Astrocyte (in vitro differentiated cells and primary cell): ENCODE data around the gene CHST11. TPM values are rescaled to one million over a fixed set of nuclear protein-coding genes. Genes with fewer than 3 reads are reported as not detected.
A peak's percentile ranks its signal among the peaks of the same experiment; 100 is the strongest.

ENCODE experiments used
- DNase-seq: peaks from one replicate; pipeline ENCODE4 v3.0.0-alpha.2; 2010; ENCODE audit warnings: low read depth
- FAIRE-seq: peaks from 2 replicates; lab custom pipeline; 2011; peaks lifted over from hg19 to GRCh38; lab: Jason Lieb, UNC
- H2AFZ ChIP-seq: 2 replicates; pipeline ENCODE4 v1.6.0; 2012; ENCODE audit warnings: low read depth, low read length, inconsistent platforms
- H3K27ac ChIP-seq: 2 replicates; pipeline ENCODE4 v1.5.1; 2011; ENCODE audit warnings: low read depth, low read length, inconsistent platforms
- H3K27me3 ChIP-seq: 2 replicates; pipeline ENCODE4 v1.6.0; 2011; ENCODE audit warnings: low read length, inconsistent platforms; ENCODE audit not compliant: insufficient read depth
- H3K36me3 ChIP-seq: 2 replicates; pipeline ENCODE4 v1.5.1; 2011; ENCODE audit warnings: low read length, inconsistent platforms; ENCODE audit not compliant: insufficient read depth
- H3K4me1 ChIP-seq: 2 replicates; pipeline ENCODE4 v1.5.1; 2011; ENCODE audit warnings: low read length, inconsistent platforms; ENCODE audit not compliant: insufficient read depth
- H3K4me2 ChIP-seq: 2 replicates; pipeline ENCODE4 v1.6.0; 2012; ENCODE audit warnings: low read length, inconsistent platforms
- H3K4me3 ChIP-seq: 2 replicates; pipeline ENCODE4 v1.5.1; 2011; ENCODE audit warnings: low read depth, mild to moderate bottlenecking, low read length, inconsistent platforms; ENCODE audit not compliant: insufficient read depth
- H3K79me2 ChIP-seq: 2 replicates; pipeline ENCODE4 v1.6.0; 2012; ENCODE audit warnings: mild to moderate bottlenecking, low read length, inconsistent platforms; ENCODE audit not compliant: insufficient read depth
- H3K9ac ChIP-seq: 2 replicates; pipeline ENCODE4 v1.6.0; 2012; ENCODE audit warnings: mild to moderate bottlenecking, low read length, inconsistent platforms
- H3K9me3 ChIP-seq: 2 replicates; pipeline ENCODE4 v1.5.1; 2012; ENCODE audit warnings: low read depth, mild to moderate bottlenecking, low read length, inconsistent platforms; ENCODE audit not compliant: insufficient read depth
- H4K20me1 ChIP-seq: 2 replicates; pipeline ENCODE4 v1.6.0; 2012; ENCODE audit warnings: low read length, inconsistent platforms; ENCODE audit not compliant: insufficient read depth
- H3K27ac Mint-ChIP-seq: one replicate; pipeline ENCODE4 v1.8.0; 2021; ENCODE audit warnings: mild to moderate bottlenecking, mixed read lengths; ENCODE audit not compliant: unreplicated experiment
- H3K27me3 Mint-ChIP-seq: one replicate; pipeline ENCODE4 v1.8.0; 2021; ENCODE audit warnings: low read depth, mixed read lengths; ENCODE audit not compliant: unreplicated experiment
- H3K36me3 Mint-ChIP-seq: one replicate; pipeline ENCODE4 v1.8.0; 2021; ENCODE audit warnings: low read depth, mixed read lengths; ENCODE audit not compliant: unreplicated experiment
- H3K4me1 Mint-ChIP-seq: one replicate; pipeline ENCODE4 v1.8.0; 2021; ENCODE audit warnings: low read depth, mixed read lengths; ENCODE audit not compliant: unreplicated experiment
- H3K4me3 Mint-ChIP-seq: one replicate; pipeline ENCODE4 v1.8.0; 2021; ENCODE audit warnings: mild to moderate bottlenecking, moderate library complexity, mixed read lengths; ENCODE audit not compliant: unreplicated experiment
- H3K9me3 Mint-ChIP-seq: one replicate; pipeline ENCODE4 v1.8.0; 2021; ENCODE audit warnings: mild to moderate bottlenecking, mixed read lengths; ENCODE audit not compliant: unreplicated experiment
- CTCF ChIP-seq: IDR thresholded peaks from 2 replicates; pipeline ENCODE4 v1.5.1; 2011; ENCODE audit warnings: low read depth, mild to moderate bottlenecking, inconsistent platforms, low read length, moderate library complexity; ENCODE audit not compliant: insufficient read depth
- EZH2 ChIP-seq: IDR thresholded peaks from 2 replicates; pipeline ENCODE4 v1.6.1; 2012; ENCODE audit warnings: mild to moderate bottlenecking, low read length, inconsistent platforms; ENCODE audit not compliant: insufficient read depth
- total RNA-seq: library from RNA; stranded (reverse); gene quantifications from 2 replicates; pipeline ENCODE4 v1.2.1, GENCODE V29; 2021

The CHST11 gene
- total RNA-seq, 1 donor from 2014 or later: 30.2 TPM

DNA sequence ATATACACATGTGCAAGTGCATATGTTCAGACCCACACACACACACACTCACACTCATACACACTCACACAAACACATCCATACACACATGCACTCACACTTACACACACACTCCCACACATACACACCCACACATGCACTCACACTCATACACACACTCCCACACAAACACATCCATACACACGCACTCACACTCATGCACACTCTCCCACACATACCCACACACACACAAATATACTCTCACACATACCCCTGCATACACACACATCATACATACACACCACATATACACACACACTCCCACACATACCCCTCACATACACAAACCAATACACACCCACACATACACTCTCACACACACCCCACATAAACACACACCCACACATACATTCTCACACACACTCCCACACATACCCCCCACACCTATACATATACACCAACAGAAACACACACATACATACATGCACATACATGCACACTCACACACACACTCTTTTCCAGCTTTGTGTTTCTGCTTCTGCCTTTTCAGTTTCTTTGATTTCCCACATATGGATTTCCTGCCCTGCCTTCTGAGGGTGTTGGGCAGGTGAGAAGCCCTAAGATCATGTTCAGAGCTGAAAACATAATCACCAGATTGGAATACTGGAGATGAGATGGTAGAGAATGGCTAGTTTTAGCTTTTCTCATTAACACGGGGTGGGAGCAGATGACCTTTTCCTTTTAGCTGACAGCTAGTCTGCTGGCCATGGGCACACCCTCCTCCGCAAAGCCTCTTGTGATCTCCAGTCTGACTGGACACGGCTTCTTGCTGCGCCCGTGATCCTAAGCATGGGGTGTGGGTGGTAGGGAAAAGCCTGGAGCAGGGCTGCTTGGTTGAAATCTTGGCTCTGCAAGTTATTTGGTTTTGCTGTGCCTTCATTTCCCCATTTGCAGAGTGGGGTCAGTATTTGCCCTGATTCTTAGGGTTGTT is 214.0 kb downstream of the CHST11 start:
- Mint-ChIP-seq H3K27ac (peak overlapping the region; percentile 35), H3K27me3 (no peaks in the 10 kb centered on the region), H3K4me3 (no peak overlapping the region), H3K4me1 (peaks cover 49% of the 10 kb centered on the region), H3K36me3 (peaks cover 2% of the 10 kb centered on the region), H3K9me3 (no peaks in the 10 kb centered on the region)
- H3K79me2 ChIP-seq: peaks cover 5% of the 10 kb centered on the region
- DNase-seq (no peak), FAIRE-seq (no peak)
- H3K27ac ChIP-seq: no peak overlapping the region
- no peaks in the 10 kb centered on the region for H3K9me3 ChIP-seq
- peaks cover 74% of the 10 kb centered on the region for H4K20me1 ChIP-seq
- H3K4me1 ChIP-seq: peaks cover 28% of the 10 kb centered on the region
- peak overlapping the region; percentile 81 for H3K4me2 ChIP-seq
- no peaks in the 10 kb centered on the region for H3K36me3 ChIP-seq
- no peak overlapping the region for H2AFZ ChIP-seq
- TF ChIP-seq EZH2 (no peak), CTCF (no peak)
- H3K9ac ChIP-seq: no peak overlapping the region
- H3K27me3 ChIP-seq: no peaks in the 10 kb centered on the region
- H3K4me3 ChIP-seq: no peak overlapping the region

DNA sequence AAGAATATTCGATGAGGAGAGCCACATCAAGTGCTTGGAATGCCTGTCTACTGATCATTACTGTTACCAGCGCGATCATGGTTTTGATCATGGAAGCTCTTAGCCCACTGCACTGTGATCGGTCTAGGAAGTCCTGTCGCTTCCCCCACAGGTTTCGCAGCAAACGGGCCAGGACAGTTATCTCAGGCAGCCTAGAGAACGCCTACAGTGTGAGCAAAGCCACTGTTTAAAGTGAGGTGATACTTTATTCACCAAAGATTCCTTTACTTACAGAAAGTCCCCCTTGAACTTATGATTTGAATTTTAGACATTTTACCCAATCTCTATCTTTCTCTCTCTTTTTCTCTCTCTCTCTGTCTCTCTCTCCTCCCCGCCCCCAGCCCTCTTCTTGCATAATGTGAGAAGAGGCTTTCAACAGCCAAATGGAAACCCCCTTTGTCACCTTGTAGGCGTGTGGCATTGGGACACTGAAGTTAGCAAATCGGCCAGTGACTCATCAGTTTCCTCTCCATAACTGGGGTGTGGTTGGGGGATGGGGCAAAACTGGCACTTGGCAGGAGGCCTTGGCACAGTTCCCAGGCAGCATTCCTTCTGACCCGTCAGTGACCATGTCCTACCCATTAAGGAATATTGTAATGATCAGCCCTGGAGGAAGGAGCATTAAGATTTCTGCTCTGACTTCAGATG is 214.8 kb downstream of the CHST11 start:
- H3K79me2 ChIP-seq: peaks cover 5% of the 10 kb centered on the region
- H2AFZ ChIP-seq: no peak overlapping the region
- no peak for TF ChIP-seq EZH2
- no peak for TF ChIP-seq CTCF
- H3K4me1 ChIP-seq: peaks cover 28% of the 10 kb centered on the region
- DNase-seq (peak; percentile 71), FAIRE-seq (no peak)
- peaks cover 75% of the 10 kb centered on the region for H4K20me1 ChIP-seq
- Mint-ChIP-seq H3K4me1 (peaks cover 49% of the 10 kb centered on the region), H3K27ac (peak overlapping the region; percentile 79), H3K27me3 (no peaks in the 10 kb centered on the region), H3K4me3 (peak overlapping the region; percentile 63), H3K9me3 (no peaks in the 10 kb centered on the region), H3K36me3 (peaks cover 2% of the 10 kb centered on the region)
- H3K27me3 ChIP-seq: no peaks in the 10 kb centered on the region
- no peaks in the 10 kb centered on the region for H3K9me3 ChIP-seq
- H3K27ac ChIP-seq: peak overlapping the region; percentile 41
- no peaks in the 10 kb centered on the region for H3K36me3 ChIP-seq
- peak overlapping the region; percentile 81 for H3K4me2 ChIP-seq
- peak overlapping the region; percentile 38 for H3K4me3 ChIP-seq
- peak overlapping the region; percentile 22 for H3K9ac ChIP-seq
